SW 1271 (cell line): ENCODE data around the gene FCN2.

Experiments
- DNase-seq, 2 experiments: peaks; one replicate each; lab custom pipeline; 2025; lab: John Stamatoyannopoulos, UW

FCN2 gene

GRCh38 chr9:134888603-134889190, 8.1 kb downstream of the FCN2 start:
- no peak for DNase-seq

- DNase-seq: no peak
Observed at GRCh38 chr9:134889386-134890154, 9.0 kb downstream of the FCN2 start.

GRCh38 chr9:134890155-134890495, 9.5 kb downstream of the FCN2 start:
- no peak for DNase-seq

GRCh38 chr9:134891053-134891452, 10.4 kb downstream of the FCN2 start:
- DNase-seq: no peak

GRCh38 chr9:134891713-134892112, 11.1 kb downstream of the FCN2 start:
- no peak for DNase-seq

- DNase-seq: no peak
Observed at GRCh38 chr9:134892221-134892620, 11.6 kb downstream of the FCN2 start.

- no peak for DNase-seq
Observed at GRCh38 chr9:134892820-134893420, 12.3 kb downstream of the FCN2 start.

- no peak for DNase-seq
Observed at GRCh38 chr9:134894136-134894860, 13.7 kb downstream of the FCN2 start.

- no peak for DNase-seq
Observed at GRCh38 chr9:134895097-134895496, 14.5 kb downstream of the FCN2 start.

GRCh38 chr9:134895567-134895907, 14.9 kb downstream of the FCN2 start:
- no peak for DNase-seq

- peak in 1 of 2 experiments; percentile 33 for DNase-seq
Observed at GRCh38 chr9:134895908-134896833, 15.6 kb downstream of the FCN2 start.

GRCh38 chr9:134896834-134897583, 16.4 kb downstream of the FCN2 start:
- no peak for DNase-seq

GRCh38 chr9:134897584-134898170, 17.1 kb downstream of the FCN2 start:
- DNase-seq: no peak

GRCh38 chr9:134898319-134898718, 17.7 kb downstream of the FCN2 start:
- DNase-seq: no peak

GRCh38 chr9:134899168-134899567, 18.6 kb downstream of the FCN2 start:
- no peak for DNase-seq

GRCh38 chr9:134899818-134900217, 19.2 kb downstream of the FCN2 start:
- no peak for DNase-seq

- no peak for DNase-seq
Observed at GRCh38 chr9:134902936-134903335, 22.3 kb downstream of the FCN2 start.

GRCh38 chr9:134908524-134909309, 28.1 kb downstream of the FCN2 start:
- no peak for DNase-seq

- no peak for DNase-seq
Observed at GRCh38 chr9:134909511-134910481, 29.2 kb downstream of the FCN2 start.
